Islet precursor cell (in vitro differentiated cells): Measurements from ENCODE around the gene GRID1.
A peak's percentile ranks its signal among the peaks of the same experiment; 100 is the strongest.

Source experiments
- DNase-seq: peaks from one replicate; pipeline ENCODE4 v3.0.0-alpha.2; 2018

The GRID1 gene

DNA sequence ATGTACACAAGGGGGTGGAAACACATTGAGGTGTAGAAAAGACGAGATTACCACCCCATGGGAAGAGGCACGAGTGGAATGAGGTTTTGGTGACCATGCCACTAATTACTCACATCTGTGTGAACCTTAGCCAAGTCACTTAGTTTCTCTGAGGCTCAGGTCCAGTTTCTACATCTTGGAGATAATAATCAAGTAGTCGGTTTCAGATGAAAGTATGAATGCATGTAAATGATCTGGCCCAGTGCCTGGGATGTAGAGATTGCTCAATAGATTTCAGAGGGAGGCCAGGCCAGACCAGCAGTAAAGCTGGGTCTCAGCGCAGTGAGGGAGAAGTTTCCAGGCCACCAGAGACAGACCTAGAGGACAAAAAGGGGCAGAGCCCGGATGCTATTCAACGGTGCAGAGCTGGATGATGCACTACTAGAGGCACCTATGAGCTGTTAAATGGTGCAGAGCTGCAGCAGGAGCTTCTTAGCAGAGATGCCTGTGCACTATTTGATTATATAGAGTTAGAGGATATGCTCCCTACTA is 725.1 kb downstream of the GRID1 start:
- DNase-seq: peak; percentile 75

DNA sequence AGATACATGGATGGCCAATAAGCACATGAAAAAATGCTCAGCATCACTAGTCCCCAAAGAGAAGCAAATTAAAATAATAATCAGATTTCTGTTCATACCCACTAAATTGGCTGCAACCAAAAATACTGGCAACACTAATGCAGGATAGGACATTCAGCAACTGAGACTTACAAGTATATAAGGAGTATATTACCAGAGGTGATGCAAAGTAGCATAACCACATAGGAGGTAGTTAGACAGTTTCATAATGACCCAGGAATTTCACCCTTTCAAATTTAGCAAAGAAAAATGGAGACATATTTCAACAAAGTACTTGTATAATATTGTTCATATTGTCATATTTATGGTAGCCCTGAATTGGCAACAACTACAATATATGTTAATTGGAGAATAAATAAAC is 727.8 kb downstream of the GRID1 start:
- DNase-seq: no peak

DNA sequence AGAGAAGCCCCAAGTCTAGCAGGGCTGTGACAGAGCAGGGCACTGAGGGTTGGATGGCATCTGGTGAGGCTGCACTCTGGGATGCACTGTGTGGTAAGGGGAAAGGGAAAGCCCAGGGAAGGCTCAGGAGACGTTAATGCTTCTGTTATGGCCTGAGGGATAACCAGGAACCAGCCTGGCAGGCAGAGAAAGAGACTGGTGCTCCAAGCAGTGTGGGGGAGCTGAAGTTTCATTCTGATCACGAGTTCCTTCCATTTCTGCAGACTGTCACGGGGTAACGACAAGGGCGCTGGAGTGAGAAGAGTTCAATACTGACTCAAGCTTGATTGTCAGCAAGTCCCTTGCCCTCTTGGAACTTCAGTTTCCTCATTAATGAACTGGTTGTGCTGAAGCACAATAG is 730.9 kb downstream of the GRID1 start:
- DNase-seq: peak; percentile 65

DNA sequence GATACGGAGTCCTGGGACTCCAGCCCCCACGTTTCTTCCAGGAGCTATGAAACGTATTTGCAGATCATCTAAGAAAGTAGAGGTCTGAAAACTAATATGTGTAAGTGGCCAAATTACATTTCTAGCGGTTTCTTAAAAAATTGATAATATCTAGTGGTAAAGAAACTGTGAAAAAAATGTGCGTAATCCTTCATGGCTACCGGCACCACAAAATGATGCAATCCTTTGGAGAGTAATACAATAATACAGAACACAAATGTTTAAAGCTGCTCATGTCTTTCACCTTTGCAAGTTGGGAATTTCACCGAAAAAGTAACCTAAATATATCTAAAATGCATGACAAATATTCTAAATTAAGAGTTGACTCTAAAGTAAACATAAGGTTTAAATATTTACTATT is 742.1 kb downstream of the GRID1 start:
- no peak for DNase-seq

DNA sequence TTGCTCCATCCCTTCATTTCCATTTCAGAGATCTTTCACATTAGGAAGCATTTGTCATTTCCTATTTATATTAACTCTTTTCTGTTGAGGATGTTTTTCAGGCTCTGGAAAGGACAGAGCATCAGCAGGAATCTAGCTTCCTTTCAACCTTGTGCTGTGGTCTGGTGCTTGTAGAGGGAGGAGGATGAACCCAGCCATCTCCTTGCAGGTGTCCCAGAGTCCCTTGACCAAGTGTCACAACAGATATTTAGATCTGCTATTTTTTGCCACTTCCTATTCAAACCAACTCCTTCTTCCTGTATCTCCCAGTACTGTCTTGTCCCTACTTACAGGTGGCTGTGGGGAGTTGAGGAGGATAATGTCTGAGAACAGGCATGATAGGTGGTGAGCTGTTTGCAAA is 742.8 kb downstream of the GRID1 start:
- DNase-seq: no peak

DNA sequence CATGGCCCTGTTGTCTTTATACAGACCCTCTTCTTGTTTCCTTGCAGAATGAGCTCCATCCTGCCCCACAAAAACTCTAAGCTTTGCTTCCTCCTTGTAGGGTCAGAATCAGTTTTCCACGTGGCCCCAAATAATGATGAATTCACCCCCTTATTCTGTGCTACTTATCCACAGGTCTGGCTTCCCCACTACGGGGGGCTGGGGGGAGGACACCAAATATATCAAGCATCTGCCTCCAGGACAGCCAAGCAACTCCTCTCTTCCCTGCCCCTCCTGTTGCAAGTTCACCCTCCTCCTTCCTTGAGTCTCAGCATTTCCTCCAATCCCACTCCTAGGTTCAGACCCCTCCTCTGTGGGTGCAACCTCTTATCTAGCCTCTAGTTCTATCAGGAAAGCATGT is 743.3 kb downstream of the GRID1 start:
- peak; percentile 18 for DNase-seq

DNA sequence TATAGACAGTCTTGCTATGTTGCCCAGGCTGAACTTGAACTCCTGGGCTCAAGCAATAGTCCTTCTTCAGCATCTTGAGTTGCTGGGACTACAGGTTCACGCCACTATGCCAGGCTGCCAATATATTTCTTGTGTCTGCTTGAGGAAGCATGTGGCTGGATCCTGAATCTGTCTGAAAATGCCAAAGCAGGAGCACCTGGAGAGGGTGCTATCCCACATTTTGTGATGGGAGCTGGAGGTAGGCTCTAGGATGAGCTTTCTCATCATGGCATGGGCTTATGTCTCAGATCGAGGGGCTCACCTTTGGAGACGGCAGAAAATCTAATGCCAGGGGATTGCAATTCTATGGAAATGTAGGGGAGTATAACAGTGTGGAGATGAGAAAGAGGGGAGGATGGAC is 744.2 kb downstream of the GRID1 start:
- peak; percentile 7 for DNase-seq

DNA sequence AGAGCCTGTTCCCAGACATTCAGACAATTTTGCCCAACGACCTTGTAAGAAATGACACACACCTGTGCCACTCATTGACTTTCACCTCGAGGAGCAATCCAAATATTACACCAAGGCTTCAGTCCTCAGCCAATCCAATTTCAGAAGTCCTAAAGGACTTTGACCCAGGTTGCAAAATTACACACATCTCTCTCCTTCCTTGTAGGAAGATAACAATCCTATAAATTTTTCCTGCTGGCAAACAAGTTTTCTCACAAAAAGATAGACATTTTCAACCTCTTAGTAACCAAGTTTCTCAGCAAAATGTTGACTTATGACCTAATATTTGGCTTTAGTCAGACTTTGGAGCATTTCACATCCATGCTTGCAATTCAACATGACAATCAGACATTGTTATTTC is 745.0 kb downstream of the GRID1 start:
- DNase-seq: no peak

DNA sequence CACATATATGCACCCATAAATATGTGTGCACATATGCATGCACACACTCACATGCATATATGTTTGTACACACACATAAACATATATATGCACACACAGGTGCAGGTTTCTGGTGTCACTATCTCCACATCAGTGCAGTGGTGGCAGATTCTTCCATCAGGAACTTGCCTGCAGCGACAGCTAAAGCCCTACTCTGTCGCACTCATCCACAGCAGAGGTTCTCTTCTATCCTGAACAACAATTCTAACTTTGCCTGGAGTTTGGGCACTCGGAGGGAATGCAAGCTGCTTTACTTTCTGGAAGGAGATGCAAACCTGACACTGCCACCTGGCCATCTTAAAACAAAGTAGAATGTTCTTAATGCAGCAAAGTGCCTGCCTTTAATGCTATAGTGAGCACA is 745.8 kb downstream of the GRID1 start:
- DNase-seq: peak; percentile 35

DNA sequence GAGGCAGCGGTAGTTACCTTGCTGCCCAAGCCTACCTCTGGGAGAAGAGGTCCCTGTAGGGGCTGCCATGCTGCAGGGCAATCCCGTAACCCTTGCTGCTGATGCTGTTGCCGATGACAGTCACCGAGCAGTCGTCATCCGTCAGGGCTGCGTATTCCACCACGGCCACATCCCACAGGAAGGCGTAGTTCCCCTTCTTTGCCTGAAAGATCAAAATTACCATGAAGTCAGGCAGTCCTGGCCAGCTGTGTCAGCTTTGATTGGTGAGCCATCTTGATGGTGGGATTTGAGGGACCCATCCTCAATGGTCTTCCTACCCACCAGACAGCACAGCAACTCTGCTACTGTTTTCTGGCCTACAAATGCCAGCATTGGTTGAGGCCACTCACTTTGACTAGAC is 746.8 kb downstream of the GRID1 start:
- peak; percentile 21 for DNase-seq

DNA sequence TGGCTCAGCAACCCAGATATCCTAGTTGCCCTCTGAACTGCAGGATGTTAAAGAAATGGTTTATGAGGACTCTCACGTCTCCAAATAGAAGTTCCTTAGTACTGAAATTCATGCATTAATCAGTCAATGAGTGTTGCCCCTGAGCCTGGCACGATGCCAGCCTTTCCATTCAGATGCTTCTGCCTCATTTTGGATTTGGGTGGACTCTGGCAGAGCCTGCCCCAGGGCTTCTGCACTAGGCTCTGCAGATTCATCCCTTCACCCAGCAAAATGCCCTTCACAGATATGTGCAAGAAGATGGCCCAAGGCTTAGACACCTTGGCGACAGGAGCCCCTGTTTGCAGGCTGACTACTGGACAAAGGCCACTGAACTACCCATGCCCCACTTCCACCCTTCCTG is 747.8 kb downstream of the GRID1 start:
- DNase-seq: peak; percentile 20

DNA sequence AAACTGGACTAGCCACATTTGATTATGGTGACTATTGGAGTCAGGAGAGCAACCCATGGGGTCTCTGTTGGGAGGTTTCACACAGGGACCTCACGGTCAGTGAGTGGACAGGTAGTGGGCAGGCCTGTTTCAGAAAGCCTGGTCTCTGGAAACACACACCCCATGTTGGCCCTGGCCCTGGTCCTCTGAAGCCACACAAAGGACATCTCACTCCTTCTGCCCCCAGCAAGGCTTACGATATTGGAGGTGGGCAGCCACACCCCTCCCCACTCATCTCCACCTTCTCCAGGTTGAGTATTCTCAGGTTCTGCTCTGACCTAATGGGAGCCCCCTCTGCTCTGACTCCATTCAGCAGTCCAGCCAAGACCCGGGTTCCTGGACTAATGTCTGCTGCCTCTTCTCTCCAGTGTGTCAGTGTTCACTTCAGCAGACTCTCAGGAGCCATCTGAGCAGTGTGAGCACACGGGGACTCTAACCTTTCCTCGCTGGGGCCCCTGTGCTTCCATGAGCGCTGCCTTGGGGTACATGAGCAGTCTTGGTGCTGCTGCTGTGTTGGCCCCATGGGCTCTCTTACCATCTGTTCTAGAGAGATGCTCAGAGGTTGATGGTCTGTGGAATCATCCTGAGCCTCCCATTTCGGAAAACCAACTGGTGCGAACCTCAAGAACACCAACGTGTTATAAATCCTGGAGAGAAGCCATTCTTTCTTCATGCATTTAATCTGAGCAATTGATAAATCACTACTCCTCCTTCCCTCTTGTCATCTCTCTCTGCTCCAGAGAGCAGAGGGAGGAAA is 748.6 kb downstream of the GRID1 start:
- peak; percentile 30 for DNase-seq

DNA sequence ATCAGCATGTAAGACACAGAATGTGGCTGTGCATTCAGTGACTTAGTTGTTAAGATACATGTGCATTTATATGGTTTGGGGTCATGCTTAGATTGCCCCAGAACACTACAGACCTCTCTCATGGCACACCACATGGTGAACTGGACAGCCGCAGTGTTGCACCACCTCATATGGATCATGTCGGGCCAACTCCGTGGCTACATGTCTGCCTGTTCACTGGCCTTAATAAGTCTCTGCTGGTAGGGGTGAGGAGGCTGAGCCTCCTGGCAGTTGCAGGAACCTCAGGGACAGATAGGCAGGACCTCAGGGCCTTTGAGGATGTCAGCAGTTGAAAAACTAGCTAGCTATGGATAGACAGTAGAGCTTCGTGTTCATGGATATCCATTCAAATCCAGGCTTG is 751.0 kb downstream of the GRID1 start:
- DNase-seq: peak; percentile 17

DNA sequence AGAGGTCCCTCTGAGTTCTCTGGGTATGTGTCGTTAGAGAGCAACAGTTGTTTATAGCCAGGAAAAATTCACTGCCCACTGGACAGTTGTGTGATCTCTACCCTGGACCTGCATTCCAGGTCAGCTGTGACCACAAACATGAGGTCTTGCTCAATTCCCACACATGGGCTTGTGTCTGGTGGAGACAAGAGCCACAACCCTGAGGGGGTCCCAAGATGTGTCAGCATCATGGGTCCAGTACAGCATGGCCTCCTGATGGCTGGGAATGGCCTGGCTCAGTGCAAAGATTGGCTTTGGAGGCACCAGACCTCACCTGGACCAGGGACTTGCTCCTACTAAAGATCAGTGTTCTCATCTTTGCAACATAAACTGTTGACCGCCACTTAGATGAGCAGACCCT is 751.6 kb downstream of the GRID1 start:
- DNase-seq: peak; percentile 54

DNA sequence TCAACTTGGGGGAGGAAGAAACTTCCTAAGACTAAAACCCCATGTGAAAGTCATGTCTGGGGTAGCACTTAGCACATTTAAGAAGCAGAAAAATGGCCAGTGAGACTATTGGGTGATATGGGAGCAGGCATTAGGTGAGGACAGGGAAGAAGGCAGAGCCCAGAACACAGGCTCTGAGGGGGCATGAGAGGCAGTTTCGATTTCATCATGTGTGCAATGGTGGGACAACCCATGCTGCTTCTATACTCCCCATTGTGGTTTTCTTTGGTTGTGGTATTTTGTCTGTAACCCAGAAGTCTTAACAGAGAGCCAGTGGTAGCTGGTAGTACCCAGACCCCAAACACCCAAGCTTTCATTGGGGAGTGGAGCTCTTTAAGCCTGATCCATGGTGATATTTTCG is 752.0 kb downstream of the GRID1 start:
- DNase-seq: no peak

DNA sequence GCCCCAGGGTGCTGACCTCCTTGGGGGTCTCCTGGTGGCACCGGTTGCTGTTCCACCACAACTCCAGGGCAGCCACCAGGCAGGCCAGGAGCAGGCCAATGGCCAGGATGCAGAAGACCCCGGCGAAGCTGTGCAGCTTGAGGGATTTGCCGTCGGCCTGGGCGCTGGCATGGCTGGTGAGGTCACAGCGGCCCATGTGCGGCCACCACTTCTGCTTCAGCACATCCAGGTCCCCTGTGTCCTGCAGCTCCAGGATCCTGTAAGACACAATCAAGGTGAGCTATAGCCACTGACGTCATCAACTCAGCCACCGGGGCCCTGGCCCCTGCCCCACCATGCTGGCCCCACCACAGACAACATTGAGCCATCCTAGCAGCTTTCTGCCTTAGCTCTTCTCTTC is 753.2 kb downstream of the GRID1 start:
- peak; percentile 32 for DNase-seq

DNA sequence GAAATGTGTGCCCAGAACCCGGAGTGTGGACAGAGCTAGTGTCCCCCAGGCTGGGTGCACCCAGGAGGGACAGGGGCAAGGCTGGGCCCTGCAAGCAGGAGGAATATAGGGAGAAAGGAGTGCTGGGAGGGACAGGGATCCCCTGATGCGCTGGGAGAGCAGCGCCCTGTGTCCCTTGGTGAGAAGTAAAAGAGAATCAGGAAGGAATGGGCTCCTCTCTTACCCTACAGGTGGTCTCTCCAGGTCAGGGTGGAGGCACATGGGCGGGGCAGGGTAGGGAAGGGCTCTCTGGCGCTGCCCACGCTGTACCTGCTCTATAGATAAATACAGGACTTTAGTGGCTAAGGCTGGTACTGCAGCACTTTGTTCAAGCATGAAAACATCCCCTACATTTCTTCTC is 753.8 kb downstream of the GRID1 start:
- DNase-seq: peak; percentile 49

DNA sequence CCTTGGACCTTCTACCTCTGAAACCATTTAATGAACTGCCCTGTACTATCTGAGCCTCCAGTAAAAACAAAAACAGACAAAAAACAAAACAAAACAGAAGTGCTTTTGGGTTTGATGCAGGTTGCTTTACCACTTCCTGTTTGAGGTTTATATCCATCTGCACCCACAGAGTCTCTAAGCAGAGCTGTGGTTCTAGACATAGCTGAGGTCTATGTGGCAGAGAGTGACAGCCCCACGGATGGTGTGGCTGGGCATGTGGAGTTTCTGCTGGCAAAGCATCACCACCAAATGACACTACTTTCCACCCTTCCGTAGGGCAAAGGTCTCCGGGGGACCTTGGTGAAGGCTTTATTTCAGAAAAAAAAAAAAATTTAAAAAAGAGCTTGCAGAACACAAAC is 754.2 kb downstream of the GRID1 start:
- DNase-seq: peak; percentile 10

DNA sequence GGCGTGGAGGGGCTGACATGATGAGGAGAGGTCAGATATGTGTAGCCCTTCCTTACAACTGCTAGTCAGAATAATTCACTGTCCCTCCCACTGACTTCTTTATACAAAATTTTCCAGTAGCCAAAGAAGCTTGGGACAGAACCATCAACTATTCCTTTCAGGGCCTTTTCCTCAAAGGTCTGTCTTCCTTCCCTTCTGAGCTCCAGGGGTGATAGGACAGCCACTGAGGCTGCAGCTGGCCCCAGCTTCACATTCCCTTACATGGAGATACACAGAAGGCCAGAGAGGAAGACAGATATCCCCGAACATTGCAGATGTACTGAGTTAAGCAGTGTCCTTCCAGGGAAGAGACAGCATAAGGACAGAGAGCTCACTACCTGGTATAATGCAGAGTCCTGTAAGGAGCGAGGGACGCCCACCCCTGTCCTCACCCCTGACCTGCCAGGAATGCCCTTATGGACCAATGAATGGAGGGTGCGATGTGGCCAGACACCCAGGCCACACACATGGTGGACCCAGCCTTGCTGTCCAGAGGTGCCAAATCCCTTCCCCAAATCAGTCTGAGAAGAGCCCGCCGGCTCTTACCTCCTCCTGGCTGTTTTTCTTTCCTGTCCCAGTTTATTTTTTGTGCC is 754.7 kb downstream of the GRID1 start:
- peak; percentile 32 for DNase-seq

DNA sequence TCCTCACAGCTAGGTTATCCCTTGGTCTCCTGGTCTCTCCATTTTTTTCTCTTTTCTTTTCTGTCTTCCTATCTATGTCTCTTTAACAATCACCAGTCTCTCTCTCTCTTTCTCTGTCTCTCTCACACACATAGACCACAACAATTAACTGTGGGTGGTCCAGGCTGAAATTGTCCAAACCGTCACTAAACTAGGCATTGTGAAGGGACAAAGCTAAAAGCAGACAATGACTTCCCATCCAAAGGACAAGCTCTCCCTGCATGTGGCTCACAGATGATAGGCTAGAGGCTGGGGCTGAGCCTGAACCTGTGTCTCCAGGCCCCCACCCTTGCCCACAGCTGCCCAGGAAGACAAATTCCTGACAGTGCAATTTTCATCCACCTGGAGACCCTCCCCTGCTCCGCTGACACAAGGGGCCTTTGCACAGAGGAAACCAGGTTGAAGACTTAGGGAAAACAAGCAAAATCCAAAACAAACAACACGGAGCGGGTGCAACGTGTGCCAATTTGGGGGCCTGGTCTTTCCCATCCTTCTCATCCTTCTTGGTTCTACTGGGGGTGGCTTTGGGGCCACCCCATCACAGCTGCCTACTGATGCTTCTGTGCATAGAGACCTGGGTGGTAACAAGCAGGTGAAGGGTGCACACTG is 755.4 kb downstream of the GRID1 start:
- DNase-seq: peak; percentile 33

DNA sequence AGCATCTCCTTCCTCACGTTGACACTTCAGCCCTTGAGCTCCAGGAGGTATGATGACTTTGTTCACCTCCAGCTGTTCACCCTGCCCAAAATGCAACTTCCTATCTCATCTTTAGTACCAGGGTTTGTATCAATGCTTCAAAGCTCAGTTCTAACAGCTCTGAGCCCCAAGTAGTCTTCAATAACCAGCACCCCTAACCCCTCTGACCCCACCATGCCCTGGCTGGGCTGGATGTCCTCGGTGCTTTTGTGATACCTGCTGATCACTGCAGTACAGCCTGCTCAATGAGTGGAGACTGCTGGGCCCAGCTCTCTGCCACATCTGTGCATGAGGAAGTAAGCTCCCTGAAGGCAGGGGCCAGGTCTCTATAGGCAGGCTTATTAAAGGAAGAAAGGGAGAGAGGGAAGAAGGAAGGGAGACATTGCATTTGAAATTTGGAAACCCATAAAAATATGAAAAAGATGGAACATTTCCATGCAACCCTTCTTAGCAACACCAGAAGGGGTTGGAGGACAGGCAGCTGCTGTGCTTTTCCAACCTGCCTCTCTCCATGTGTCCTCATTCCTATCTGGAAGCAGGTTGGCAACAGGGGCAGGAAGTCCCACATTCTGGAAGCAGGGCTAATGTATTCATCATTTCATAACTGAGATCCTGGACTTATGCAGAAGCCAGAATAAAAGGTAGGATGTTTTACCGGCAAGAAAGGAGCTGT is 756.1 kb downstream of the GRID1 start:
- peak; percentile 30 for DNase-seq

DNA sequence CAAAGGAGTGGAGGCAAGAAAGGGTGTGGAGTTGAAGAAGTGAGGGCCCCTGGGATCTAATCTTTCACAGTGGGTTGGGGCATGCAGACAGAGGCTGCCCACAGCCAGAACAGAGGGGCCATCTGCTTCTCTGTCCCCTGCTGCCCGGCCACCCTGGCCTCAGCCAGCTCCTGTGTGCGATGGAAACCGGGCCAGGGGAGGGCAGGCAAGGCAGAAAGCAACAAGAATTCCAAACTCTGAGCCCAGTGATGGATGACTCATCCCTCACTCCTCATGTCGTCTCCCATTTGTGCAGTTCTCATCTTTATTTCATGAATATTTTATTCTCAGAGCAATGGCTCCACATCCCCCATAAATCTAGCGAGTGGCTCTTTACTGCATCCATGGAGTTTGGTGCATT is 757.1 kb downstream of the GRID1 start:
- DNase-seq: peak; percentile 43

DNA sequence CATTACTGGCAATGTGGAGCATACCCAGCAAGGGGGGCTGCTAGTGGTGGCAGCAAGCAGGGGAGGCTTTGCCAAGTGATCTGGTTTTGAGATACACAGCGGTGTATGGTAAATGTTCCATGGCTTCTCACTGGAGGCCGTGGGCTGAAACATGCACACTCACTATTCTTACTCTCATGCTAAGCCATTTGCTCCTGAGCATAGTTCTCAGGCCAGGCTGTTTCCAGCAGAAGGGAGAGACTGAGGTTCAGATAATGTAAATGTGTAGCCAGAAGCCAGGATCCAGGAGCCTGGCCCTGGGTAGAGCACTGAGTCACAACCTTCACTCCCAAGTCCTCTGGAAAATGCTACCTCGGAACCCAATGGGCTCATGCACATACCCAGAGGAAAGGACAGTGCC is 757.9 kb downstream of the GRID1 start:
- peak; percentile 26 for DNase-seq
